Mononuclear cell (primary cell): ENCODE results near the gene JAZF1. TPM values are rescaled to one million over a fixed set of nuclear protein-coding genes. Genes with fewer than 3 reads are reported as not detected.

Experiments
- H3K27me3 ChIP-seq: 2 replicates; pipeline ENCODE4 v1.6.0; 2011; ENCODE audit warnings: low read length, control low read depth; ENCODE audit not compliant: insufficient read depth
- H3K4me1 ChIP-seq: 2 replicates; pipeline ENCODE4 v1.5.1; 2011; ENCODE audit warnings: mild to moderate bottlenecking, low read length, control low read depth; ENCODE audit not compliant: insufficient read depth
- H3K4me3 ChIP-seq: 2 replicates; pipeline ENCODE4 v1.5.1; 2011; ENCODE audit warnings: mild to moderate bottlenecking, low read length, moderate library complexity
- H3K9me3 ChIP-seq: 2 replicates; pipeline ENCODE4 v1.5.1; 2011; ENCODE audit warnings: low read depth, mild to moderate bottlenecking, control low read depth, low read length
- total RNA-seq: library from RNA; depleted of rRNA; stranded (reverse); fragments of >200 nt; gene quantifications from one replicate; pipeline ENCODE4 v1.2.3, GENCODE V29; 2012

JAZF1 gene
- total RNA-seq, 1 donor, result 16.5 TPM

DNA sequence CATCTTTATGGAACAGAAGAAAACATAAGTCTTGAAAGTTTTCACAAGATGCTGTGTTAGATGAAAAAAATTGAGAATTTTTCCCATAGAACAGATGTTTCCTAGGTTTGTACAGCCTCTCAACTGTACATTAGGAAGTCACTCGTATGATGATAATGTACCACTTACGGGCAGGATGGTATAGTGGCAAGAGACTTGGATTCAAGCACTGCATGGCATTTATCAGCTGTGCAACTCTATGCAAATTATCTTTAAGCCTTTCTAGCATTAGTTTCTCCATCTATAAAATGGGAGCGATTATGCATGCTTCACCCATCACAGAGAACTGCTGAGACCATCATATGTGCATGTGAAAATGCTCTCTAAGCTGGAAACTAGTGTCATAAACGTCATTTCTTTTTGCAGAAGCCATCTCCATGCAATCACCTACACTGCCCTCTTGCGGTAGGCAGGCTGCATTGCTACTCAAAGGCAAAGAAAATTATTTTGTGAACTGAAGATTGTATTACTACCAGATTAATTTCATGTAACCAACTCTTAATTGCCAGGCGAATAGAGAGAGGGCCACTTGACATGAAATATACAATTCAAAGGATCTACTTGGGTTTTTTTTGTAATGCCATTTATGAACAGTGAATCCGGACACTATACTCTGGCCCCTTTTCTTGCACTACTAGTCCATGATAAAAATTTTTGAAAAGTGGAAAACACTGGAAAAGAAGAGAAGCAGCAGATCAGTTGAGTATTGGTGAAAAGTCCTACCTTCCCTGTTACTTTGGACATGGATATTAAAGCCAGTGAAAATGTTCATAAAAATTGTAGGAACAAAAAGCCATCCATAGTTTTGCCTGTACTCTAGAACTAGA lies 102.3 kb downstream of the JAZF1 start:
- peaks cover 49% of the 10 kb centered on the region for H3K4me1 ChIP-seq
- H3K27me3 ChIP-seq, result no peaks in the 10 kb centered on the region
- H3K9me3 ChIP-seq, result no peaks in the 10 kb centered on the region
- no peak overlapping the region for H3K4me3 ChIP-seq

DNA sequence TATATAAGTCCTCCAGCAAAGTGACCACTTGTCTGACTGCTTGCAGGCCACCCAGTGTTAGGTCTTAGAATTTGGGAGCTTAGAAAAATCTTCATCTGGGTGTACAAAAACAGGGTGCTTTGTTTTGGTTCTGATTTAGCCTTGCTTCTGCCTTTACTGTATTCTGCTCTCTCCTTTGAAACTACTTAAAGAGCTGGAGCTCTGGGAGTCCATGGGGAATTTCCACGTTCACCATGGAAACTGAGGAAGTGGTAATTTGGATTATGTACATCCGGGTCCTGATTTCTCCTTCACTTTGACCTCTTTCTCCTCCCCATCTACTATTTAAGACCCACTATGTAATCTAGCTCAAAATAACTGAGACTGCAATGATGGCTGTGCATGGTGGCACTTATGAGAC lies 103.0 kb downstream of the JAZF1 start:
- Histone ChIP-seq H3K27me3 (no peaks in the 10 kb centered on the region), H3K4me3 (no peak overlapping the region), H3K9me3 (no peaks in the 10 kb centered on the region), H3K4me1 (peaks cover 42% of the 10 kb centered on the region)

DNA sequence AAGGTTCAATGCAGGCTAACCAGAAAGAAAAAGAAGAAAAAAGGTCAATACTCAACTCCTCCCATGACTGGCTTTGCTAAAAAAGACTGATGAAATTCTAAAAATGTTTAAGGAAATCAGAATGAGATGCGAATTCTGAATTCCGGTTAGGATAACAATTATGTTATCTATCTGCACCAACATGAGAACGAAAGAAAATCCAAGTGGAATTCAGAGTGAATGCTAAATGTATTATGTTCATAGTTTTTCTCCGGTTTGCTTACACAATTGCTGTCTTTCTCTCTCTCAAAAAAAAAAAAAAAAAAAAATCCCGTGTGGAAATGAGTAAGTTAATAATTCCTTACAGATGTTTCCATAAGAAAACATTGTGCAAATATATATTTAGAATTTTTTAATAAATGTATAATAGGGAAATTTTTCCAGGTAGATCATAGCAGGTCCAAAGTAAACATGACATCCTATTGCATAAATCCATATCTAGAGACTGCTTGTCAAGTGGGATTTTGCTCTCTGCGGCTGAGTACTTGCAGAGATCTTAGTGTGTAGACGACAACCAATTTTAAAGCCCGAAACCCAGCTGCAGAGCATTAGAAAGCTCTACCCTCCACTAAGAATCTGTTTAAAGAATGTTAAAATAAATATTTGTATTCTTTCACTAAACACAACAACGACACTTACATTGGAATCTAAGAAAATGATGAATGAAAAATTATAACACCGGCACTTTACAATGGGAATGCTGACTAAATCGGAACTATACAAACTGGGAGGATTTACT lies 104.0 kb downstream of the JAZF1 start:
- H3K4me3 ChIP-seq, result no peak overlapping the region
- H3K9me3 ChIP-seq, result no peaks in the 10 kb centered on the region
- H3K4me1 ChIP-seq, result peaks cover 33% of the 10 kb centered on the region
- no peaks in the 10 kb centered on the region for H3K27me3 ChIP-seq

DNA sequence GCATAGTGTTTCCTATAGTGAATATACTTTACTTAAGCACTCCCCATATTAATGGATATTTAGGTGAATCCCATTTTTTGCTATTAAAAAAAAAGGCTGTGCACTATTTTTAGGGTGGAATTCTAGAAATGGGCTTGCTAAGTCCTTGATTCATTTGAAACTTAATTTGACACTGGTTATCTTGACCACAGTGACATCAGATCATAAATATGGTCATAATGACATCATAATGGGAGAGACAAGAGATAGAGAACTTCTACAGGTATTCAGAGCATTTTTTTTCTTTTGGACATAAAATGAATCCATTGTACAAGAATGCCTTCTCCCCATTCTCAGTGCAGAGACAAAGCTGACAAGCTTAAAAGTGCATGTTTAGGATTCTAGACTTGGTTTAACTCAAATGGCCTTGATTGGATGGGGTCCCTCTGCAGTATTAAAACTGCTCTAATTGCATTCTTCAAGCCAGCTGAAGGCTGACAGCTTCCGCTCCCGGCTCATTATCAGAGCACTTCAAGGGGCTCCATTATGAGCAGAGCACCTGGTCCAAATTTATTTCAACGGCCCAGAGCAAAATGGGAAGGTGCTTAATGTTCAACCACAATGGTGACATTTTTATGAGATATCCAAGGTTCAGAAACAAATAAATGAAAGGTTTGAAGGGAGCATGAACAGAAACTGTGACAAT lies 104.8 kb downstream of the JAZF1 start:
- H3K4me1 ChIP-seq, result peaks cover 25% of the 10 kb centered on the region
- H3K9me3 ChIP-seq, result no peaks in the 10 kb centered on the region
- no peak overlapping the region for H3K4me3 ChIP-seq
- H3K27me3 ChIP-seq, result no peaks in the 10 kb centered on the region

- H3K4me3 ChIP-seq, result no peak overlapping the region
- H3K4me1 ChIP-seq, result peaks cover 5% of the 10 kb centered on the region
- H3K9me3 ChIP-seq, result no peaks in the 10 kb centered on the region
- no peaks in the 10 kb centered on the region for H3K27me3 ChIP-seq
Measured at GRCh38 chr7:28072876-28073514, 107.6 kb downstream of the JAZF1 start.

GRCh38 chr7:28071570-28071969 lies 109.0 kb downstream of the JAZF1 start:
- no peaks in the 10 kb centered on the region for H3K27me3 ChIP-seq
- H3K4me1 ChIP-seq, result no peaks in the 10 kb centered on the region
- H3K9me3 ChIP-seq, result no peaks in the 10 kb centered on the region
- H3K4me3 ChIP-seq, result no peak overlapping the region

GRCh38 chr7:28070297-28071055 lies 110.1 kb downstream of the JAZF1 start:
- no peak overlapping the region for H3K4me3 ChIP-seq
- H3K27me3 ChIP-seq, result no peaks in the 10 kb centered on the region
- H3K9me3 ChIP-seq, result no peaks in the 10 kb centered on the region
- H3K4me1 ChIP-seq, result no peaks in the 10 kb centered on the region

DNA sequence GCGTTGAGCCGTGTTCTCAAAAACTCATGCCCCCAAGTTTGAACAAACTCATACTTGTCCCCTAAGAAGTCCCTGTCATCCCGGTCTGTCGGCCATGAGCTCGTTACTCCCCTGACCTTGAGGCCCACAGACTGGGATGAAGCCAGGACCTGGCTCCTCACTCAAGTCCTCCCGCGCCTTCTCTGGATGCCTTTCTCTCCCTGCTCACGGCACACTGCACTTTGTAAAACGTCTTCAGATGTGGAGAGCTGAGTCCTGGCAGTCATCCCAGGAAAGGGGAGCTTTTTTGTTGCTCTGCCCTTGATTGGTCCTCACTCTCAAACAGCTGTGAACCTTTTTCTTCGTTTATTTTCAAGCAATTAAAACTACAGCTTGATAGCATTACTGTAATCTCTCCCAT lies 110.8 kb downstream of the JAZF1 start:
- Histone ChIP-seq H3K4me3 (no peak overlapping the region), H3K9me3 (no peaks in the 10 kb centered on the region), H3K4me1 (no peaks in the 10 kb centered on the region), H3K27me3 (no peaks in the 10 kb centered on the region)

DNA sequence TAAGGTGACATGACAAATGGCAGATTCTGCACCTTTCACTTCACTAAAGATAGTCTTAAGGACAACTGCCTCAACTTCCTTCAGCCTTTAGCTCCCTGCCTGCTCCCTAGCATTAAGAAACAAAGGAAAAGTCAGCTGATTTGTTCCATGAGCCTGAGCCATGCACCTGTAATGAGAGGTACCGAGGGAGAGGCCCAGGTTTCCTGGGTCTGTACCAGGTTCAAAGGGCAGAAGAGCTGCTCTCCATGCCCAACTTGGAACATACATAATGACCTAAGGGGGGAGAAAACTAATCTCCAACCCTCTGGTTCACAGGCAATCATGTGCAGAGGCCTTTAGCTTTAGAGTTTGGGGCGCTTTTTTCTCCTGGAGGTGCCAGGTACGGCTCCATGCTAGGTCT lies 111.2 kb downstream of the JAZF1 start:
- H3K27me3 ChIP-seq, result no peaks in the 10 kb centered on the region
- no peak overlapping the region for H3K4me3 ChIP-seq
- H3K9me3 ChIP-seq, result no peaks in the 10 kb centered on the region
- H3K4me1 ChIP-seq, result no peaks in the 10 kb centered on the region

DNA sequence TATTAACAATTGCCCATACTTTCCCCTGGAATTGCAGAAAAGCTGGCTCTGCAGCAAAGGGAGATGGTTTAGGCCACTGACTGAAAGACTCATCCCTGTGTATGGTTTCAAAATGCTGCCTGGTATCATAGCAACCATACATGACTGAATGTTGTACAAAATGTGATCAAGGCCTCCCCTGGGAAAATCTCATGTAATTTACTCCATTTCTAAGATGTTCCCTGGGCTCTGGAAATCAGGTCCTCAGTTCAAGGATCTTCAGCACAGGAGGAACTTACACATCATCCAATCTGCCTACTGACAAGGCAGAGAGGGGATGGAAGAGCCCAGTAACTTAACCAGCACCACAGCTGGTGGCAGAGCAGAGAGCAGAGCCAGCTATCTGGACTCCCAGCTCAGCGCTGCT lies 111.8 kb downstream of the JAZF1 start:
- no peaks in the 10 kb centered on the region for H3K27me3 ChIP-seq
- H3K9me3 ChIP-seq, result no peaks in the 10 kb centered on the region
- H3K4me1 ChIP-seq, result no peaks in the 10 kb centered on the region
- H3K4me3 ChIP-seq, result no peak overlapping the region

GRCh38 chr7:28067171-28067570 lies 113.4 kb downstream of the JAZF1 start:
- no peak overlapping the region for H3K4me3 ChIP-seq
- no peaks in the 10 kb centered on the region for H3K27me3 ChIP-seq
- peaks cover 5% of the 10 kb centered on the region for H3K4me1 ChIP-seq
- H3K9me3 ChIP-seq, result no peaks in the 10 kb centered on the region

DNA sequence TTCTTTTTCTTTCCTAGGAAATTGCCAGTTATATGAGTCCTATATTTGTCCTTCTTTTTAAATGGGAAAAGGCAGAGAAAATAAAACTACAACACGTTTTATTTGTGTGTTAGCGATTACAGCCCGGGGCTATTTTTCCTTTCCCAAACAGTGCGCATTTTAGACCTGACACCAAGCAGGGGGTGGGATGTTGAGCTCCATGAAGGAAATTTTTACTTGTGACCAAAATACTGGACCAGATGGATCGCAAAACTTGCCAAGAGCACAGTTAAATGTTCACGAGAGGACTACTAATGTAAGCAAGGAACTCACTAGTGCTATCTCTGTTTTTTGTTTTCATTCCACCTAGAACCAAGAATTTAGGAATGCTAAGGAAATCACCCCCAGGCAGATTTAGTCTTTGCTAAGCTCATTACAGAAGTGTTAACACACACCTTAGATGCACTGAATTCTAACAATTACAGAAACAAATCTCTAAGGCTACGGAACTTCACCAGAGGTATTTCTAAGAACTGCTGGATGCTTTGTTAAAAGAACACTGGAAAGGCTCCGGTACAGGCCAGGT lies 114.8 kb downstream of the JAZF1 start:
- Histone ChIP-seq H3K4me3 (no peak overlapping the region), H3K27me3 (no peaks in the 10 kb centered on the region), H3K4me1 (peaks cover 8% of the 10 kb centered on the region), H3K9me3 (no peaks in the 10 kb centered on the region)

- peaks cover 8% of the 10 kb centered on the region for H3K4me1 ChIP-seq
- no peak overlapping the region for H3K4me3 ChIP-seq
- no peaks in the 10 kb centered on the region for H3K27me3 ChIP-seq
- H3K9me3 ChIP-seq, result no peaks in the 10 kb centered on the region
Measured at GRCh38 chr7:28065308-28065707, 115.3 kb downstream of the JAZF1 start.

GRCh38 chr7:28064437-28064836 lies 116.2 kb downstream of the JAZF1 start:
- no peaks in the 10 kb centered on the region for H3K9me3 ChIP-seq
- H3K27me3 ChIP-seq, result no peaks in the 10 kb centered on the region
- H3K4me3 ChIP-seq, result no peak overlapping the region
- H3K4me1 ChIP-seq, result peaks cover 8% of the 10 kb centered on the region
